GM19238 (cell line): ENCODE results near the gene WNT16.
A peak's percentile ranks its signal among the peaks of the same experiment; 100 is the strongest.
"Not testable (repeated sequence)": the region's sequence is repeated elsewhere in the genome, so short reads cannot be mapped to it uniquely, and the experiment has no call there.

Source experiments
- DNase-seq: peaks from one replicate; pipeline ENCODE4 v3.0.0; 2011; ENCODE audit warnings: low spot score; ENCODE audit not compliant: insufficient read length

Gene WNT16

DNA sequence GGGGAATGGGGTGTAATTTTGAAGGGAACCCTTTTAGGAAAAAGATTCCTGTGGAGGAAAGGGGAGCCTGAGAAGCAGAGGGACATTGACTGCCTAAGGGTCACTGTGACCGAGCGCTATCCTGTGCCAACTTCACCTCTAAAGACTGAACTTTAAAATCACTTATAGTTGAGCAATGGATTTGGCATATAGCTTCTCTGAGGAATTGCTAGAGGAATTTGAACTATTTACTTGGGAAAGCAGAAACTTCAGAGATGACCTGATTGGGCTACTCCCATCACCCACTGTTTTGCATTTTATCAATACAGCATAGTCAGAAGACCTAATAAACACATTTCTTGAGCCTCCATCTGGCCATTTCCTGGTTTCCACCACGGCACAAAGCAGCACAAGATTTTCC lies 23.7 kb upstream of the WNT16 start:
- DNase-seq, result no peak

DNA sequence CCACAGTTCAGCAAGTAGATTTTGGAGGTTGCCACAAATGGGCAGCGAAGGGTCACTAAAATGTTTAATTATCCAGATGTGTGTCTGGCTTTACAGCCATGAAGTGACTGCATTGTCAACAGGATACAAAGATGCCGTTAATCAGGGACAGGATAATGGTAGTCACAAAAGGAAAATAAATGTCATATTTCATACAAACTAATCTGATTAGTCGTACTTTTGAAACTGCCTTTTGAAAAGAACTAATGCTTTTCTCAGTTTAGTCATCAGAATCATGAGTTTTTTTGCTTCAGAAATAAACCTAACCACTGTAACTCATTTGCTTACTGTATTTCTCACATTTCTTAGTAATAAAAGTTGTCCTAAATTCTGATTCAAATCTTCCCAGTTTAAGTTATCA lies 22.2 kb upstream of the WNT16 start:
- no peak for DNase-seq

DNA sequence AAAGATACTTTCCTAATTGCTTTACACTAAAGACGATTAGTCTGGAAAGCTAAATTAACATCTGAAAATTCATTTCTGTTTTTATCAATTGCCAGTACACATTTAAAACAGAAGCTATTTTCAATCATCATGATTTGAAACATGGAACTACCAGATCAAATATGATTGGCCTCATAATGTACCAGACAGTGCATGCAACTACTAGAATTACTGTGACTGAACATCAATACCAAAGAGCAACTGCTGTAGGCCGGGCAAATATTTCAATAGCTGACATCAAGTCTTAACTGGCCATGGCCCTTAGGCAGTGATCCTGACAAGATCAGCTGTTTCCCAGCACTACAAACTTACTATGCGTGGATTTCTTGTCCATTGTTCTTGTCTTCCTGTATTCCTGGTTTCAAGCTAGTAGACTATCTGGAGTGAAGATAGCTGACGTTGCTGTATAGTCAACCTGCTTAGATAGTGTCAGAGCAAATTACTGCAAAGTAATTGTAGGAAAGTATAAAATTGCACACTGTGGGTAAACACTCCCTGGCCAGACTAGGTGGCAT lies 21.7 kb upstream of the WNT16 start:
- DNase-seq, result no peak

DNA sequence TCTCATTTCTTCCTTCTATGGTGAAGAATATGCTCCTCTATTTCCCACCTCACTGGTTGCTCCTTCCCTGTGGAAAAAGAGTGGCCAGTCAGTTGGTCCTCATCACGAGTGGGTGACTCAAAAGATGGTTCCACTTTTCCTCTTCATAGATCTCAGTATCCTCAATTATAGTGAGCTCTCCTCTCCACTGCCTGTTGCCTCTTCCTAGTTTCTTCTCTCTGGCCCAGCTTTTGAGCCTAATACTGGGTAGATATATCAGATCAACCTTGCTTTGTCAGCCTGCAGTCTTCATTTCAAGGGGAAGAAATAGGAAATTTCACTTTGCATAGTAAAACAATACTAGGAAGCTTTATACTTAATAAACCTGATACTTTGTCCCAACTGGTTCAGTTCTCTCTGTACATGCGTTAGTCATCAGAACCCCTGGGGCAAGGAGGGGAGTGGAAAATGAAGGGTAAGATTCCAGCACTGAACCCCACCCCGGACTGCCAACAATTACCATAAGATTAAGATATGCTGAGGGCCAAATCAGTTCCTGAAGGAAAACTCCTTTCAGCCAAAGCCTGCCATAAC lies 15.5 kb upstream of the WNT16 start:
- no peak for DNase-seq

DNA sequence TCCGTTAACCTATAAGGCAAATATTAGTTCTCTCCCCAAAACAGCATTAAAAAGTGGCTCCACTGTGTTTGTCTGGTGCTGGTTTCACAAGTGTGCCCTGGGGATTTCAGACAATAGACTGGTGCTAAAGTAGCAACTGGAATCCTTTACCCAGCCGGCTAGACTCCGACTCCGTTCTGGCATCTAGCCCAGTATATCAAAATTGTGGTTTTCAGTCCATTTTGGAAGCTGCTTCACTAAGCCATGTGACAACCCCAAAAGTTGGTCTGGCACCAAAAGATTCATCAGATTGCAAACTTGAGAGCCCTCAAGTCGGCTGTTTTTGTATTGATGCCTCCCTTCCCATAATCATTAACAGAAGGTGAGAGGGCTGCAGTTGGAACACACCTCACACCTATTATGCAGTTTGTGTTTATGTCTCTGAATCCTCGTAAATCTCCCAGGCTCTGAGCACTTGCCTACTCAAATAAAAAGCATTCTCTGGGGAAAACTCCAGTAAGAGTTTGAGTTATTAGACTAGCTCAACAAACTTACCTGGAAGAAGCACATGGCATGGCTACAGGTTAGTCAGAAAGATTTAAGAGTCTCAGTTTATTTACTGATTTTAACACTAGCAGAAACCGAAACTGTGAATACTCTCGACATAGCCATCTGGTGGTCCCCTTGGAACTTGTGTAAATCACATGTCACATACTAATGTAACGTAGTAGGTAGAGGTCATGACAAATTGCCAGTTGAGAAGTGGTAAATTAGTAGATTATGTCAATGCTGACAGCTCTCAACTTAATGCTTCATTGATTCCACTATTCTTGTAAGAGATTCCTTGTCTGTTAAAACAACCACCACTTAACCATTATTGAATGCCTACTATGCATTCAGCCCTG lies 14.8 kb upstream of the WNT16 start:
- no peak for DNase-seq

DNA sequence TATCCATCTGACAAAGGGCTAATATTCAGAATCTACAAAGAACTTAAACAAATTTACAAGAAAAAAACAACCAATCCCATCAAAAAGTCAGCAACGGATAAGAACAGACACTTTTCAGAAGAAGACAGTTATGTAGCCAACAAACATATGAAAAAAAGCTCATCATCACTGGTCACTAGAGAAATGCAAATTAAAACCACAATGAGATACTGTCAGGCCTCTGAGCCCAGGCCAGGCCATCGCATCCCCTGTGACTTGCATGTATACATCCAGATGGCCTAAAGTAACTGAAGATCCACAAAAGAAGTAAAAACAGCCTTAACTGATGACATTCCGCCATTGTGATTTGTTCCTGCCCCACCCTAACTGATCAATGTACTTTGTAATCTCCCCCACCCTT lies 13.6 kb upstream of the WNT16 start:
- DNase-seq, result not testable (repeated sequence)

DNA sequence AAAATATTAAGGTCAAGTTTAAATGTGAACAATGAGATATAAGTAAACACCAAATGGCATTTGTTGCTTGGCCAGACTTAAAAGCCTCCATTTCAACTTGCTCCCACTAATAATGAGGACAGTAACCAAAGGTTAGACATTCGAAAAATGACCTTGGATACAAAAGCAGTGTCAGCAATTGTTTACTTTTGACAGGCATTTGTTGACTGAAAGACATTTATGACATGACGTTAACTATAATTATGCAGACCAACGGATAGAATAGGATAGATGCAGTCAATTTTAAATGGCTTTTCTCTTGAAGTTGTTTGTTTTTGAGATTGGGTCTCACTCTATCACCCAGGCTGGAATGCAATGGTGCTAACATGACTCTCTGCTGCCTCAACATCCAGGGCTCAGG lies 6.3 kb upstream of the WNT16 start:
- no peak for DNase-seq

DNA sequence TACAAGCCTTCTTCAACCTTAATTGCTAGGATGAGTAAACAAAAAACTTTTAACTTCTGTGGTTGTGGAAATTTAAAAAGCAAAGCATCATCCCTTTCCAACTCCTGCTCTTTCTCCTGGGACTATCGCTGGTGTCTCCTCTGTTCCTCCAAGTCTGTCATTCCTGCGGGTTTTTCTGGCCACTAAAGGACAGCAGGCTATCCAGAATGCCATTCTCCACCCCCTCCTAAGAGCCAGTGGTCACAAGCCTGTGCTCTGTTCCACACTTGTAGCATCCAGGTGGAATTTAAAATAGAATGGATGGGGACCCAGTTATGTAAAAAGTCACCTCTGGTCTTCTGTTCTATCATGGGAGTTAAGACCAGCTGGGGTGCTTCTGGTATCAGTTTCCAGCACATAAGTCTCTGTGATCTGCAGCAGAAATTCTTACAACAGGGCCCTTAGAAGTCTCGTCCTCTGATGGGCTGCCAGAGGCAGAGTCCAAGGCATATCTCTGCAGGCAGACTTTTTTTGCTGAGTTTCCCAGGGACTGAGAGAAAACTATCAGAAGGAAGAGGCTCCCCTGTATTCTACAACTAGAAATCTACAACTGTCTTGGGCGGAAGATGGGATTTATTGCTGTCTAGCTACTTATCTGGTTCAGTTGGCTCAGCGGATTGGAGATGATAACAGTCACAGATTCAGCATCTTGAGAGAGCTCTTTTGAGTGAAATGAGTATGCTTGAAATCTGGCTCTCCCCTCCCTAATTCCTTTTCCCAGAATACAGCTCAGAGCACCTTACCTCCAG lies 5.1 kb upstream of the WNT16 start:
- no peak for DNase-seq

DNA sequence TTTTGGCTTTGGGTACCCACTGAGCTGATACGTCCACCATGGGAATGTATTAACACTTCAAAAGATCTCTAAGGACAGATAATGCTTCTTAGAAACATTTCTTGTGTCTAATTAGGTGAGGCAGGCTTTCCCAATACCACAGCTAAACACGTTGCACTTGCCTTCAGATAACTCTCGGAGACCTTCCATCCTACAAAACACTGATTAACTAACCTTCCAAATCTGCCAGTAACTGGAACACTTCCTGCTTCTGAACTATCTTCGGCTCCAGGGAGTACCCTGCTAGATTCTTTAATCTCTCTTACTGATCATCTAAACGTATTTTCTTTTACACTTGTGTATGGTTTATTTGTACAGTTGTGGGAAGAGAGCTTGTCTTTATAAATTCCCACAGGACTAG lies 1.1 kb upstream of the WNT16 start:
- DNase-seq, result no peak

DNA sequence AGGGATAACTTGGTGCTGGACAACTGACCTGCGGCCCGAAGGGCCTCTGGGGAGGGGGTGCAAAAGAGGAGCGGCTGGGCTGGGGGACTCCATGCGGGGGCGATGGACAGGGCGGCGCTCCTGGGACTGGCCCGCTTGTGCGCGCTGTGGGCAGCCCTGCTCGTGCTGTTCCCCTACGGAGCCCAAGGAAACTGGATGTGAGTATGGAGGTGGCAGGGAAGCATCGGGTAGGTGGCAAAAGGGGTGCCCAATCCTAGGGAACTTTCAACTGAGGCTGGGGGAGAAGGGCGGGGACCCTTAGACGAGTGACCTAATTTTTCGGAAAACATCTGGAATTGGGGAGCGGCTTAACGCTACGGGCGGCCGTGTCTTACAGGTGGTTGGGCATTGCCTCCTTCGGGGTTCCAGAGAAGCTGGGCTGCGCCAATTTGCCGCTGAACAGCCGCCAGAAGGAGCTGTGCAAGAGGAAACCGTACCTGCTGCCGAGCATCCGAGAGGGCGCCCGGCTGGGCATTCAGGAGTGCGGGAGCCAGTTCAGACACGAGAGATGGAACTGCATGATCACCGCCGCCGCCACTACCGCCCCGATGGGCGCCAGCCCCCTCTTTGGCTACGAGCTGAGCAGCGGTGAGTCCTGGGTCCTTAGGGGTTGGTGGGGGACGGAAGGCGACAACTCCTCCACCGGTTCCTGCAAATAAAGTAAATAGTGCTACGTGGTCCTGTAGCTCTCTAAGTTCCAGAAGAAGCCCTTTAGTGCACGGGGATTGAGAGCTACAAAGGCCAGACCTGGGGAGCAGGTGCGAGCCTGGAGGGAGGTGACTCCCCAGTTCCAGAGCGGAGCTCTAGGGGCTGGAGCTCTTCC lies 622 bp downstream of the WNT16 start:
- DNase-seq, result peak; percentile 35

DNA sequence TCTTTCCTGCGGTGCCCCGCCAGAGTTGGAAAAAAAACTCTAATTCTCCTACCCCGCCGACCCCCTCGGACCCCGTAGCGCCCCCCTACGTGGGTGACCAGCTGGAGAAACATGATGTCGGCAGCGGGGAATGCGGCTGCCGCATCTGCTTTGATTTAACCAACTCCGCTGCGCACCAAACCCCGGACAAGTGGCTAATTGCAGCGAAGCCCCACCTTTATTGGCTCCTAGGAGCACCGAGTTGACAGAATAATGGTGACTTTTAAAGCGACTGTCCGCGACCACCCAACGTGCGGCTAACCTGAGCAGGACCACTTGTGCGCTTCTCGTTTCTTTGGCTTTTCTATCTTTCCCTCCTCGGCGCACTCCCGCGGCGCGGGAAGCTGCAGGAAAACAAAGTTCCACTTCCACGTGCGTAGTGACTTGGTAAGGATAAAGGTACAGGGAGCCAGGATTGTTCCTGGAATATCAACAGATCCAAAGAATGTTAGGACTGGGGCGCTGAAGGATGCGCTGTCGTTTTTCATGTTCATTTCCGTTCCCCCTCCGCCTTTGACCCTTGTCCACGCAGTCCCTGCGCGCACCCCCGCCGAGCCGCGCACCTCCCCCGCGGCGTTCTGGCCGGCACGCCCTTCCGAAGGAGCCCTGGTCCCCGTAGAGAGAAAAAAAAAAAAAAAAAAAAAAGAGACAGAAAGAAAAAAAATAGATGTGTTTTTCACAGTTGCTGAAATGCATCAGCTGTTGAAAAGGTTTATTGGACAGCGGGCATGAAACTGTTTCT lies 1.4 kb downstream of the WNT16 start:
- no peak for DNase-seq

DNA sequence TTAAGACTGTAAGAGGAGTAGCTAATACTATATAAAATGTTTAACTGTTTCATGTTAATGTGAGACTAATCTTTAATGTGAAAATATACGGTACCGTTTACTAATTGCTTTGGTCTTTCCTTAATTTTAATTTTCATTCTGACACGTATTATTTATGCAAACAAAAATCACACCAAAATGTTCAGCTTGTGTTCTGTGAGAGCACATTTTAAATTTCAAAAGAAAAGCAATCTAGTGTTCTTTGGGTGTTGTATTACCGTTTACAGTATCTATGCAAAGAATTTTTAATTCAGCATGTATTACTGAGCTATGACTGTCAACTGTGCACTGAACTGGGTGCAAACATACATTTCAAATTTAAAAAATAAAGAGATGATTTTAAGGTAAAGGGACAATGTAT lies 2.2 kb downstream of the WNT16 start:
- no peak for DNase-seq

DNA sequence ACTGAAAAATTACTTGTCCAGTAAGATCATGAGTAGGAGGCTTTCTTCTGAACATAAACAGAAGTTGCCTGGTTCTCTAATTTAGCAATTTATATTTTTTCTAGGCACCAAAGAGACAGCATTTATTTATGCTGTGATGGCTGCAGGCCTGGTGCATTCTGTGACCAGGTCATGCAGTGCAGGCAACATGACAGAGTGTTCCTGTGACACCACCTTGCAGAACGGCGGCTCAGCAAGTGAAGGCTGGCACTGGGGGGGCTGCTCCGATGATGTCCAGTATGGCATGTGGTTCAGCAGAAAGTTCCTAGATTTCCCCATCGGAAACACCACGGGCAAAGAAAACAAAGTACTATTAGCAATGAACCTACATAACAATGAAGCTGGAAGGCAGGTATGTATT lies 2.8 kb downstream of the WNT16 start:
- no peak for DNase-seq

DNA sequence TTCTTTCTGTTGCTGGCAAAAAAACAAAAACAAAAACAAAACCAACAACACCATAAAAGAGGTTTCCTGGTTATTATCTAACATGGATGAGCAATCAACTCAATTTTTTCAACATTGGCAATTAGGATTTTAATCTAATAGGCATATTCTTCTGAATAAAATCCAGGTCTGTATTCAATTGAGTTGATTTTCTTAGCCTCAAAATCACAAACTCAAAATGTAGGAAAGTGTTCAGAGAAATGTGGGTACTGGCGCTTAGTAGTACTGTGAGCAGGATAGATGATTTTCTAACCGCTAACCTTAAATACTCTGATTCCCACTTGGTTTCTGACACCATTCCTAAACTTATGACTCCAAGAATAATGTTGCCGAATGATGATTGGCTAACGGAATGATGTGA lies 5.6 kb downstream of the WNT16 start:
- DNase-seq, result no peak

DNA sequence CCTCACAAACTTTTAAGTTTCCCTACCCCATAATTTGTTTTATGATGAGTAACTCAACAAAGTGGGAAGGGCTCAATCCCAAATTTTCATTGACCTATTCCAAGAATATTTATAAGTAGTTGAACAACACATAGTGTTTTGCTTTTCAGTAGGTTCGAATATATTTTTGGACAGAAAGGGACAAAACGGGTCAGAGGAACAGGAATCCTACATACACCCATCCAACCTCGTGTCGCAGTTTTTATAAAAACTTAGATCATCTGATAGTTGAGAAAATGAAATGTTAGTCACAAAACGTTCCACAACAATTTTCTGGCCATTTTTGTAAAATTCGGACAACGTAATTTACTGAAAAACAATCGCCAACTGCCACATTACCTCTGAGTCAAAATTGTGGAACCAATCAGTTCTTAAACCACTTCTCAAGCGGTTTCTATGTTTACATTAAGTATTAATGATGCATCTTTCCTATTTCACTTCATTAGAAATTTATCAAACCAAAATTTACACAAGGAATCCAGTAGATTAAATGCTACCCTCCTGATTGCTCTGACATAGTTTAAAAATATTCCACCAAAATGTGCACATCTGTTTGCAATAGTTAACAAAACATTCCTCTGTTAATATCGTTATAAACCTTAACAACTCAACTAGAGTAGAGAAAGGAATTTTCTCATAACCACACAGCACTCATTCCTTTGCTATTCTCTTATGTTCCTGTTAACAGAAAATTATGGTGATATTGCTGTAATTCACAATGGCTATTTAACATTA lies 6.3 kb downstream of the WNT16 start:
- no peak for DNase-seq

DNA sequence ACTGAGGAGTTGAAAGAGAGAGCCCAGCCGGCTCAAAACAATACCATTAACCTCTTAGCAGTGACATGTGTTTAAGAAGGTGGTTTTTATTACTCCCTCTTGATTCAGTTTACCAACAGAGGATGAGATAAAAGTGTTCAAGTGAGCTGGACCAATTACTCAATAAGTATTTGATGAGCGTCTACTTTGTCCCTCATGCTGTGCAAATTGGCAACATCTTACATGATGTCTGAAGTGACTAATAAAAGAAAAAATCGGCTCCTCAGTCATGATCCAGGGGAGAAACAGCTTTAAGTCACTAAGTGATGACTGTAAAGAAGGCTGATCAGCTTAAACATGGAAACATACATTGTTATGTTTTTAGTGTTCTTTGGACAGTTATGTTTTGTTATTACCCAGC lies 7.8 kb downstream of the WNT16 start:
- DNase-seq, result no peak

DNA sequence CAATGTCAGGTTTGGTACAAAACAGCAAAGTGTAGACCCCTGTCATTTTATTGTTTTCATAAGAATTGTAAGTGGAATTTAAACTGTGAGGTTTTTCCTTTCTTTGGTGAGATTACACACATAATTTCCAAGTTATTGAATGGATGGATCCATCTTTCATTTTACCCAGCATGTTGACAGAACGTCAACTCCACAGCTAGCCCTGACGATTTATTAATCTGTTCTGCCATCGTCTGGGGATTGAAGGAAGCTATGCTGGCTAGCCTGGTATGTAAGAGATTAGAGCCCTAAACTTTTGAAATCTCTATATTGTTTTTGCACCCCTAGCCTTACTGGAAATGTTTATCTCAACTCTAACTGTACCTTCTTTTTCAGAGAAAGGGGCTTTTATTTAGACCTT lies 8.6 kb downstream of the WNT16 start:
- DNase-seq, result no peak

DNA sequence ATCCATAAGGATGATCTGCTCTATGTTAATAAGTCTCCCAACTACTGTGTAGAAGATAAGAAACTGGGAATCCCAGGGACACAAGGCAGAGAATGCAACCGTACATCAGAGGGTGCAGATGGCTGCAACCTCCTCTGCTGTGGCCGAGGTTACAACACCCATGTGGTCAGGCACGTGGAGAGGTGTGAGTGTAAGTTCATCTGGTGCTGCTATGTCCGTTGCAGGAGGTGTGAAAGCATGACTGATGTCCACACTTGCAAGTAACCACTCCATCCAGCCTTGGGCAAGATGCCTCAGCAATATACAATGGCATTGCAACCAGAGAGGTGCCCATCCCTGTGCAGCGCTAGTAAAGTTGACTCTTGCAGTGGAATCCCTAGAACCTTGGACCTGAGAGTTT lies 10.3 kb downstream of the WNT16 start:
- DNase-seq, result no peak

DNA sequence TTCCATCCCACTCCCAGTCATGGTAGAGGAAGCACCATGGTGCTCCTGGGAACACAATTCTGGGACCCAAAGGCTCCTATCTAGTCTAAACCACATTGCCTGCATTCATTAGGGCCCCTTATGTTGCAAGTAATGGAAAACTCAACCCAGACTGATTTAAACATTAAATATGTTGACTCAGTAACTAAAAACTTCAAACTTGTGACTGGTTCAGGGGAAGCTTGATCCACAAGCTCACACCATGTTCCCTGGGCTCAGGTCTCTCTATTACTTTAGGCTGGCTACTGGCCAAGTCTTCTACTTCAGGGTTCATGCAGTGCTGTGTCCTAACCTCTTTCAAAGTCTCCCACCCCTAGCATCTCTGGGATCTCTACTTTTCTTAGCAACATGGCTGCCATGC lies 13.1 kb downstream of the WNT16 start:
- no peak for DNase-seq

DNA sequence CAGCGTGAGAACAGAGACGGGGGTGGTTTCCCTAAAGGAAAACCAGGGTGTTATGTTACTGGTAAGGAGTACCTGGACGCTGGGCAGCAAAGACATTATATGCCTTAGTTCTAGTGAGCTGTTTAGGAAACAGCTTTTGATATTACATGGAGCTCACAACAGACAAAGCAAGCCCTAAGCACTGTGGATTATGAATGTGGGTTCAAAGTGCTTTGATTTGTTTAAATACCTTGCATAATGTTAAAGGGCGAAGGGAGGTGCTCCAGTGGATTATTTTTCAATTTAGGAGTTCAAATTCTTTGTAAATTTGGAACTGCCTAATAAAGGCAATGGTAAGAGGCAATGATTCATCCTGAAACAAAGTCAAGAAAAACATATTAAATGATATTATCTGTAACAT lies 13.8 kb downstream of the WNT16 start:
- no peak for DNase-seq
